DMS153 (cell line): ENCODE data around the gene HTRA3.

ENCODE experiments used
- DNase-seq: peaks from one replicate; lab custom pipeline; 2025; lab: John Stamatoyannopoulos, UW

The HTRA3 gene

GRCh38 chr4:8247047-8247930 is 22.3 kb upstream of the HTRA3 start:
- DNase-seq: no peak

- DNase-seq: no peak
These were observed 21.5 kb upstream of the HTRA3 start for GRCh38 chr4:8248091-8248490.

GRCh38 chr4:8250227-8250626 is 19.3 kb upstream of the HTRA3 start:
- DNase-seq: no peak

- no peak for DNase-seq
These were observed 18.9 kb upstream of the HTRA3 start for GRCh38 chr4:8250637-8251036.

GRCh38 chr4:8251110-8251883 is 18.3 kb upstream of the HTRA3 start:
- no peak for DNase-seq

- DNase-seq: no peak
These were observed 17.0 kb upstream of the HTRA3 start for GRCh38 chr4:8252301-8253173.

- DNase-seq: no peak
These were observed 15.5 kb upstream of the HTRA3 start for GRCh38 chr4:8254076-8254475.

GRCh38 chr4:8255698-8256441 is 13.7 kb upstream of the HTRA3 start:
- no peak for DNase-seq

- DNase-seq: no peak
These were observed 11.7 kb upstream of the HTRA3 start for GRCh38 chr4:8257854-8258253.

GRCh38 chr4:8258552-8259212 is 10.9 kb upstream of the HTRA3 start:
- DNase-seq: no peak

- no peak for DNase-seq
These were observed 9.7 kb upstream of the HTRA3 start for GRCh38 chr4:8259743-8260430.

GRCh38 chr4:8260656-8261111 is 8.9 kb upstream of the HTRA3 start:
- no peak for DNase-seq

GRCh38 chr4:8261851-8262535 is 7.6 kb upstream of the HTRA3 start:
- DNase-seq: no peak

GRCh38 chr4:8262637-8263322 is 6.8 kb upstream of the HTRA3 start:
- no peak for DNase-seq

- no peak for DNase-seq
These were observed 6.2 kb upstream of the HTRA3 start for GRCh38 chr4:8263397-8263796.

- DNase-seq: no peak
These were observed 5.4 kb upstream of the HTRA3 start for GRCh38 chr4:8264106-8264505.

- no peak for DNase-seq
These were observed 4.2 kb upstream of the HTRA3 start for GRCh38 chr4:8265171-8265929.

- no peak for DNase-seq
These were observed 3.5 kb upstream of the HTRA3 start for GRCh38 chr4:8266088-8266487.
